GM18907 (cell line): ENCODE measurements around the gene VOPP1.
"Not testable (repeated sequence)": the region's sequence is repeated elsewhere in the genome, so short reads cannot be mapped to it uniquely, and the experiment has no call there.

Experiments
- ATAC-seq: cut with Tn5 transposase; IDR thresholded peaks from one replicate; pipeline ENCODE4 v1.9.1; 2021; ENCODE audit warnings: mild to moderate bottlenecking, moderate library complexity; ENCODE audit not compliant: unreplicated experiment

Gene VOPP1

DNA sequence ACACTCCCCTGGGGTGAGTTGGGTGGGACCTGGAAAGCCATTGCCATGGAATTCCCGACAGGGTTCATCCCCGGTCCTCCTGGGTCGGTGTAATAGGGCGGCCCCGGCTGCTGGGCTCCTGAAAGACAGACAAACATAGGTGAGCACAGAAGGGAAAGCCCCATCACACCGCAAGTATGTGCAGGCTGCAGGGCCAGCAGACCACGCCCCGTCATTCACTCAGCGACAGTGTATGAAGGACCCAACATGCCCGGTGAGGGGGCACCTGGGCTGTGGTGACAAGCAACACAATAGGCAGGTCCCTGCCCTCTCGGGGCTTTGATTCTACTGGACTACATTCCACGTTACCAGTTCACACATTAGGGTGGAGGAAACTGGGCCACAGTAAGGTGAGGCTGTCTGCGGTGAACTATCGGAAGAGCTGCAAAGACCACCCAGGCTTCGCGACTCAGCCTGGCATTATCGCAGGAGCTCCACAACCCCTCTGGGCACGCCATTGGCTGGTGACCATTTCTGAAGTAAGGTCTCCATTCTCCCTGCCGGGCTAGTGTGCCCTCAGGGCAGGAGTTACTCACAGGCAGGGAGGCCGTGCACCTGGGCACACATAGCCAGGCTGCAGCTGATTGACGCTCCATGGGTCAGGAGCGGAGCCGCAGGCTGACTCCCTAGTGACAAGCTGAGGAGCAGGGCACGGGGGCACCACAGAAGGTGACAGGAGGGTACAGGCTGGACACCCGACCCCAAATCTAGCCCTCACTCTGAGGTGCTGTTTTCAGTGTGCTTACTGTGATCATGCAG, 99.2 kb downstream of the VOPP1 start:
- no peak for ATAC-seq

DNA sequence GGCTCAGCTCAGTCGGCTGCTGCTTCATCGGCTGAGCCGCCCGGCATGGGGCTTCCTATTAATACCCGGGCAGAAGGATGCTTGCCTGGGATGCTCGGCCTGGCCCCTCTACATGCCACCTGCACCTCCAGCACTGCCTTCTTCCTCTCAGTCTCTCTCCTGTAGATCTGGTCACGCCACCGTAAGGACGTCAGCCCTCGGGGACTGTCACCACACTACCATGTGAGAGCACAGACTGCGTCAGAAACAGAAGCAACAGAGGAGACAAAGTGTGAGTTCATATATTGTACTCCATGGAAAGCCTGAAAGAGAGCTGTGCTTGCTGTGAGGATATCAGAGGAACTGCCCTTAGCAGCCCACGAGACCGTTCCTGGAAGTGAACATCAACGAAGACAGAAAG, 99.9 kb downstream of the VOPP1 start:
- not testable (repeated sequence) for ATAC-seq

DNA sequence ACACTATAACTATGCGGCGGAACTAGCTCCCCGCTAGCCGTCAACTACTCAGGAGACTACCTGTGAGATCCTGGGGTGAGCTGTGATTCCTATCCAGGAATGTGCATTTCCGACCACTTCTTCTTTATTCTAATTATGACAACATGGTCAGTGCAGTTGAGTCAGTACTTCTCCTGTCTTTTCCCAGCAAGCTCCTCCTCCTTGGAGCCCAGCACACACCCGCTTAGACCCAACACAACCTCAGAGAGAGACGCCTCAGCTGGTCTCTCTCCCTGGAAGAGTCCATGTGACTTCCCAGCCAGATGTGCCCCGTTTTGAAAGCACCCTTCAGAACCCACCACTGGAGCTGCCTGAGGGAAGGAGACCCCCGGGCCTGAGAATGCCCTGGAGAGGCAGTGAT, 100.7 kb downstream of the VOPP1 start:
- not testable (repeated sequence) for ATAC-seq

DNA sequence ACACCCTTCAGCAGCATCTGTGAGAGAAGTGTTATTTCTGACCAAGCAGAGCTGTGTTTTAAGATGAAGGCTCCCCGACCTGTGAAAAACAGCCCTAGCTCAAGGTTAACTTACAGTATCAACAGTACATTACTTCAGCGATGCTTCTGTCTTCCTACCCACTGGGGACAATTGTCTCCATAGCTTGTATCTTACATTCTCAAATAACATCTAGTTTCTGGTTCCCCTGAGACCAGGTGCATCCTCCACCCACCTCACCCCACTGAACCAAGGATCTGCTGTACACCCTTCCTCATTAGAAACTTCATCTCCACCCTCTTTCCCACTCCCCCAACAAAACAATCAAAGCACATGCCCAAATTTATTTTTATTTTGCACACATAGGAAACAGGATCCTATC, 102.0 kb downstream of the VOPP1 start:
- no peak for ATAC-seq

DNA sequence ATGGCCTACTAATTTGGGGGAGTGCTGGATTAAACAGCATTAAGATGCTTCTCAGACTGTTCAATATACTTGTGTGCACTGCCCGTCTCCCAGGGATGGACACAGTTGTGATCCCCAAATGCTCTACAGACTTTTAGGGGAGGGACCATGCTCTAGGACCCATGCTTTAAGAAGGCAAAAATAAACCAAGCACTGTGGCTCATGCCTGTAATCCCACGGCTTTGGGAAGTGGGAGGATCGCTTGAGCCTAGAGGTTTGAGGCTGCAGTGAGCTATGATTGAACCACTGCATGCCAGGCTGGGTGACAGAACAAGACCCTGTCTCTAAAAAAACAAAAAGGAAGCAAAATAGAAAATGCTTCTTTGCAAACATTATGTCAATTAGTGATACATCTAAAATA, 102.6 kb downstream of the VOPP1 start:
- ATAC-seq, result no peak

DNA sequence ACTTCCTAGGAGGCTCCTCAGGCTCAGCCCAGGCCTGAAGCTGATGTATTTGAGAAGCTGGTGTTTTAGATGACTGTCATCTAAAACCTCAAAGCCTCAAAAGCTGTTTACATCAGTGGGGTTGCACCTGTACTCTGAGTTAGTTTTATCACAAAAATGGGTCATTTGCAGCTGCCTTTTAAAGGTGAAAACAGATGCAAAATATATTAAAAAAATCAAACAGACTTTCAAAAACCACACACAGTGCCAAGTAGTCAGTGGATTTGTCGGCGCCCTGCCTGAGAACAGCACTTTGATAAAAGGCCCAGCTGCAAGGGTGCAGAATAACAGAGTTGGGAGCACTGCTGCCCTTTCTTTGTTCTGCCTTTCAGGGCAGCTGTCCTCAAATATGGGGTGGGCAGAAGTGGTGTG, 103.0 kb downstream of the VOPP1 start:
- no peak for ATAC-seq

DNA sequence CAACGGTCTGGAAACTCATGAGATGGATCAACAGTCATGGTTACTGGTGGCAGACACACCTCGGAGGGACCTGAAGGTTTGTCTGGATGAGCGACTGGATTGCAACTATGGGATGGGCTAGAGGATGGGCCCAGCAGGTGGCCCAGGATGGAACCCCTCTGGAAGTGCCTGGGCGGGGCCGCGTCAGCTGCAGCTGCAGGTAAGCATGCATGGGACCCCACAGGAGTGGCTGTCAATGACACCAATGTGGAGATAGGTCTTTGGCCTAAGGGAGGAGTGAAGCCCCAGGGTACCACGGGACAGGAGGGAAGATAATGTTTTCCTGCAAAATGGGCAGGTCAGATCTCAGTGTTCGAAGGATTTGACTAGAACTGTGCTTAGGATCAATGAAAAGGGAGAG, 103.8 kb downstream of the VOPP1 start:
- no peak for ATAC-seq

DNA sequence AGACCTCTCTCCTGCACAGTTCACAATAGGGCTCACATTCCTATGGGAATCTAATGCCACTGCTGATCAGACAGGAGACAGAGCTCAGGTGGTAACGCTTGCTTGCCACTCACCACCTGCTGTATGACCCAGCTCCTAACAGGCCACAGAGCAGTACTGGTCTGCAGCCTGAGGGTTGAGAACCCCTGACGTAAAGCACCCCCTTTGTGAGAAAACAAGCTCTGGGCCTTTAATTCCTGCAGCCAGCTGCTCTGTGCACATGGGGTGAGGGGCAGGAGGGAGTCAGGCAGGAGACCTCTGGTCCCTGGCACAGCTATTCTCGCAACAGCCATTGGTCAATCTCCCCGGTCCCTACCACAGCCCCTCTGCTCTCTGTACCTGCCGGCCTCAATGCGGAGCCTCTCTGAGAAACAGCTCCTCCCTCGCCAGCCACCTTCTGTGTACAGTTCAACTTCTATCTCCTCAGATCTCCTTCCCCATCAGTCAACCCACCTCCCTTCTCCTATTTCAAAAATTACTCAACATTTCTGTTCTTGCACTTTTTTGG, 105.2 kb downstream of the VOPP1 start:
- no peak for ATAC-seq

DNA sequence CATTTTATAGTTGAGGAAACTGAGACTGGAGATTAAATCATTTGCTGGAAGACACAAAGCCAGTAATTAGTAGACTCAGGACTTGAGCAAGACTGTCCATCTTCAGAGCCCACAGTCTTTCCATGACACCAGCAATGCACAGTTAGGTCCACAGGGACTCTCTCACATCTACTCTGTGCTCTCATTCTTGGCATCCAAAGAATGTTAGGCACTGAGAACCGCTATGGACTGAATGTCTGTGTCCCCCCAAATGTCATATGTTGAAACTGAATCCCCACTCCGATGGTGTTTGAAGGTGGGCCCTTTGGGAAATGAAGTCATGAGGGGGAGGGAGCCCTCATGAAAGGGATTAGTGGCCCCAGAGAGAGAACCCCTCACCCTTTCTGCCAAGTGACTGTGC, 106.6 kb downstream of the VOPP1 start:
- no peak for ATAC-seq

DNA sequence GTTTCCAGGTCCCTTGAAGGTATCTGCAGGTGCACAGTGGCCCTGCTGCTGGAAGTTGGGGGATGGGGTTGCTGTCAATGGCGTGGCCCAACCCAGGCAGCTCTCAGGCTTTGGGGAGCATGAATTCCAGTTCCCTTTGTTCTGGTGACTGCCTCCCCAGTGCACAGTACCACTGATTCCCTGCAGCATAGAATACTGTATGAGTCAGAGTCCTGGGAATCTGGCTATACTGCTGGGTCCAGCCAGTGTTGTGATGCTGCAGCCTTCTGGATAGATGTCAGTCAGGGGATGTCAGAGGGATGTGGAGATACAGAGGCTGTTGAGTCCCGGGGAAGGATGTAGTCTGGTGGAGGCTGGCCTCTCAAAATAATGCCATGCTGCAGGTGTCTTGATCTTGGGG, 107.9 kb downstream of the VOPP1 start:
- no peak for ATAC-seq

DNA sequence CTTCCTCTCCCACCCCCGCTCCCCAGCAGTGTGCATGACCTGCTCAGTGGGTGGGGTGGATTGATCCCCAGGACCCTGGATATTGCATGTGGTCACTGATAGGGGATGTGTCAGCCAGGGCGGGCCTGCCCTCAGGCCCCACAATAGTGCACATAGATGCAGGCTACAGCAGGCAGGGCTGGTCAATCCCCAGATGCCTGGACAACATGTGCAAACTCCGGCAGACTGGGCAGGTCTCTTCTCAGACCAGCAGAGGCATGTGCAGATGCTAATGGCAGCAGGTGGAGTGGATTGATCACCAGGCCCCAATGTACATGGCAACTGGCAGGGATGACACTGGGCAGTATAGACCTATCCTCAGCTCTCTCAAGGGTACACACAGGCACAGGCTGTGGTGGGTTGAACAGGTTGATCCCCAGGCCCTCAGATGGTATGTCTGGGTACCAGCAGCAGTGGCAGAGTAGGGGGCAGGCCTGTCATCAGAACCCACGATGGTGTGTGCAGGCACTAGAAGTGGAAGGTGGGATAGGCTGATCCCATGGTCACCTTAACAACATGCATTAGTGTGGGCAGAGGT, 108.5 kb downstream of the VOPP1 start:
- no peak for ATAC-seq

DNA sequence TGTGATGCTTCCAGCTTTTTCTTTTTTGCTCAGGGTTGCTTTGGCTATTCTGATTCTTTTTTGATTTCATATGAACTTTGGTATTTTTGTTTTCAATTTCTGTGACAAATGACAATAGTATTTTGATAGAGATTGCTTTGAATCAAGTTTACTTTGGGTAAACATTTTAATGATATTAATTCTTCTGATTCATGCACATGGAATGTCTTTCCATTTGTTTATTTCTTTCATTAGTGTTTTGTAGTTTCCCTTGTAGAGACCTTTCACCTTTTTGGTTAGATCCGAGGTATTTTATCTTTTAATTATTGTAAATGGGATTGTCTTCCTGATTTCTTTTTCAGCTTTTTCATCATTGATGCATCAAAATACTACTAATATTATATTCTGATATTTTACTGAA, 114.0 kb downstream of the VOPP1 start:
- ATAC-seq, result no peak

DNA sequence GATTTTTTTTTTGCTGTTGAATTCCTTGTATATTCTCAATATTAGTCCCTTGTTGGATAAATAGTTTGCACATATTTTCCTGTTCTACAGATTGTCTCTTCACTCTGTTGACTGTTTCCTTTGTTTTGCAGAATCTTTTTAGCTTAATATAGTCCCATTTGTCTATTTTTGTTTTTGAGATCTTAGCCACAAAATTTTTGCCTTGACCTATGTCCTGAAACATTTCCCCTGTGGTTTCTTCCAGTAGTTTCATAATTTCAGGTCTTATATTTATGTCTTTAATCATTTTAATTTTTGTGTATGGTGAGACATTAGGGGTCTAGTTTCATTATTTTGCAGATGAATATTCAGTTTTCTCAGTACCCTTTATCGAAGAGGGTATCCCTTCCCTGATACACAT, 114.5 kb downstream of the VOPP1 start:
- no peak for ATAC-seq

DNA sequence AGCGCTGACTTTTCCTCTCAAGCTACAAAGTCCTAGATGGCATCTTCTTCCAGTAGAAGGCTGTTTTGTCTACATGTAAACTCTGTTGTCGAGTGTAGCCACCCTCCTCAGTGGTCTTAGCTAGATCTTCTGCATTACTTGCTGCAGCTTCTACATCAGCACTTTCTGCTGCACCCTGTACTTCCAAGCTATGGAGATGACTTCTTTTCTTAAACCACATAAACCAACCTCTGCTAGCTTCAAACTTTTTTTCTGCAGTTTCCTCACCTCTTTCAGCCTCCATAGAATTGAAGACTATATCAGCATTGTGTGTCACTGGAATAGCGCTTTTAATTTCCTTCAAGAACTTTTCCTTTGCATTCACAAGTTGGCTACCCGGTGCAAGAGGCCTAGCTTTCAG, 119.3 kb downstream of the VOPP1 start:
- no peak for ATAC-seq

DNA sequence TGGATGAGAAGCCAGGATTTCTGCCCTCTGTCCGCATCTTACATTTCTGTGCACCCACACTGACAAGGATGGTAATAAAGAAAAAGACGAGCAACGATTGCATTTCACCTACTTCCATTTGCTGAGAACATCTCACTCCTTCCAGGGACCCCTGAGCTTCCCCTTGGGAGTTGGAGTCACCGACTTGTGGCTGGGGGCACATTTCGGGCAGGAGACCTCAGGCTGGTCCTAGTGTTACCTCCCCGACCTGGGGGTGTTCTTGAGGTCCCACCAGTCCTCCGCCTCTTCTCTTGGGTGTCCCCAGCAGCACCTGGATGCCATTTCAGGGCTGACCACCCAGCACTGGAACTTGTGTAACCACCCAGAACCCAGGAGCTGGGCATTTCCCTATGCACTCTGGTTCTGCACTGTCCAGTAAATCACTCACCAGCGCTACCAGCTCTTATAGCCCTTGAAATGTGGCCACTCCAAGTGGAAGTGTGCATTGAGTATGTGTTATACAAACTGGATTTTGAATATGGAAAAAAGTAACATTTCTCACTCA, 122.2 kb downstream of the VOPP1 start:
- ATAC-seq, result no peak

DNA sequence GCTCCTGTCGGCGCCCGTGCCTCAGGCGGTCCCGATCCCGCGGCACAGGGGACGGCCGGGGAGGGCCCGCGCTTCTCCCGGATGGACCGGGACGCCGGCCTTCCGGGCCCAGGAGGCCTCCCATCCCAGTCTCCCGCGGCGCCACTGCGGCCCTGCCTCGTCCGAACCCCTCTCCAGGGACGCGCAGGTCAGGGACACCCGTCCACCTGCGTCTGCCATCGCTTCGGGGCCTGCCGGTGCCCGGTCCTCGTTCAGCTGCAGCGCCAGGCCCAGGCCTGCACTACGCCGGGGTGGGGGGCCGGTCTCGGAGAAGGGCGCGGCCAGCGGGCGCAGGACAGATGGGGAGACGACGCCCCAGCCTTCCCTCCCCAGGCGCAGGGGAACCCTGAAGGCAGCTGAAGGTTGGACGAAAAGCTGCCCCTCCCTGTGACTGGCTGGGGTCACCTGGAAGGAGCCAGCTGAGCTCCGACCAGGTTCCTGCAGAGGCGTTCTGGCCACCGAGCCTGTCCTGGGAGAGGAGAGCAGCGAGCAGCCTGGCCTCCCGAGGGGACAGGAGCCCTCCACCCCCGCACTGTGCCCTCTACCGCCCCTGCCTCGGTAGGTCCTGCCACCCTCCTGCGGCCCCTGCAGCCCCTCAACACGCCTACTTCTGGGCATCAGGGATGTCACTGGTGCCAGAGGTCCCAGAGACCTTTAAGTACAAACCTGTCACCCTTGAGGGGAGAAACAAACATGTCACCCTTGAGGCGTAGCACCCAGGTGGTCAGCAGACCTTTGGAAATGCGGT, 122.9 kb downstream of the VOPP1 start:
- no peak for ATAC-seq

DNA sequence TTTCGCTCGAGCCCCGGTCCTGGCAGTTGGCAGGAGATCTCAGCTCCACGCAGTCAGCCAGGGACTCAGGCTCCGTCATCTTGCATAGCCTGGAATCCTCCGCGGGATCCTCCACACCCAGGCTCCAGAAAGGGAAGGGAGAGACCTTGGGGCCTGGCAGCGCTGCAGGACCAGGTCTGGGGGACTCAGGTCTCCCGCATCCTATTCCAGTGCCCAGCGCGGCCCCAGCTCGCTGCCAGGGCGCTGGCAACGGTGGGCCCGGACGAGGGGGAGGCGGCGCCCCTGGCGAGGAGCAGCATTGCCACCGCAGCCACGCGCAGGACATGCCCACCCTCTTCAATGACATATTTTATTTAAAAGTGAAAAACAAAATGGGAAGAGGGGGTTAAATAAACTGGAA, 123.8 kb downstream of the VOPP1 start:
- ATAC-seq, result no peak

DNA sequence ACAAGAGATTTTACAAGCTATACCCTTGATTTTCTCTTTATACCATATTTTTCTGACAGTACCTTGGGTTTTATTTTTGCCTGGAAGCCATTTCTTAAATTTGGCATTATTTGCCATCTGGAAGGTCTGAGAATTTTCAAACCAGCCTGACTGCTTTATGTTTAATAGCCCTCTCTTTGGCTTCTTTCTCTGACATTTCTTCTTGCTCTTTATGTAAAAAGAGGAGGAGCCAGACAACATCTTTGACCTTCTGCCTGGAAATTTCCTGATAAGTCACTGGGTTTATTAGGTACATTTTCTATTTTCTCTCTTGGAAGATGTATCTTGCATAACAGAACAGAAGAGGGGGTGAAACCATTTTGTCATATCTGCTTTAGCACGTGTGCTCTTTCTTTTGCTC, 127.5 kb downstream of the VOPP1 start:
- no peak for ATAC-seq

DNA sequence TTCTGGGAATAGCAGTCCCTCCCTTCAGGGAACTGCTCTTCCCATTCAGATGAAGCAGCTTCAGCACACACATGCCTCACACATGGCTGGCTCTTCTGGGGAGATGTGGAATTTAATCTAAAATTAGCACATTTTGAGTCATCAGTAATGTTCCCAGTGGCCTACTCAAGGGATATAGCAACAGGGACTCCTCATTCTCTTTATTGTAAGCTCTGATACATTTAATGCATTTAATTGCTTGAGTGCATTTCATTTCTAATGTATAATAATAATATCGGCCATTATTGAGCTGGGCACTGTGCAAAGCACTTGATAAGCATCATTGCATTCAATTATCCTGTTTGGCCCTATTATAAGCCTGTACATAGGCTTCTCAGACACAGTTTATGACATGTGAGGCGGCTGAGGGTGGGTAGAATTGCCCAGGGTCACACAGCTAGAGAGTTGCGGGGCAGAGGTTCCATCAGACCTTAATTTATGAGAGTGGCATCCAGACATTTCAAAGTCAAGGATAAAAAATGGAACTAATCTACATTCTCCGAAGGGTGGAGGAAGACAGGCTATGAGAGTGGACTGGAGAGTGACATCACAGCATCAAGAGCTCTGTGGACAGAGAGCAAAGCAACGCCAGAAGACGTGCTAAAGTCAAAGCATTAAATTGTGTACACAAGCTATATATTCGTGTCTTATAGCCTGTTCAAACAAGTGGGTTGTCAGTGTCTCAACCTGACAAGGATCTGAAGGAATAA, 130.4 kb downstream of the VOPP1 start:
- ATAC-seq, result no peak

DNA sequence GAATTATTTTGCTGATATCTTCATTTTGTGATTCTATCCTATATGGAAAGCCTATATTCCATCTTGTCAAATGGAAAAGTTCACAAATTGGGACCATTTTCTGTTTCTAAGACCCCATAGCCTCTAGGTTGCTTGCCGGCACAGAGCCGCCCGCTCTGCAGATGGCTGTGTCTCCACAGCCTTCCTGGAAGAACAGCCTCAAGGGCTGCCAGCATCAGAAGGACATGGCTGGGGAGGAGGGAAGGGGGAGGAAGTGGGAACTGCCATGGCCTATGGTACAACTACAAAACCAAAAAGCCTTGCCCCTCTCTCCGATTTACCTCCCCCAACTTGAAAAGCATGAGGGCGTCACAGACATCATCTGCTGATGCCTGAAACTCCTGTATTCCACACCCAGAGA, 131.3 kb downstream of the VOPP1 start:
- ATAC-seq, result no peak
